ENCODE measurements around the gene RIMS4.

DNA sequence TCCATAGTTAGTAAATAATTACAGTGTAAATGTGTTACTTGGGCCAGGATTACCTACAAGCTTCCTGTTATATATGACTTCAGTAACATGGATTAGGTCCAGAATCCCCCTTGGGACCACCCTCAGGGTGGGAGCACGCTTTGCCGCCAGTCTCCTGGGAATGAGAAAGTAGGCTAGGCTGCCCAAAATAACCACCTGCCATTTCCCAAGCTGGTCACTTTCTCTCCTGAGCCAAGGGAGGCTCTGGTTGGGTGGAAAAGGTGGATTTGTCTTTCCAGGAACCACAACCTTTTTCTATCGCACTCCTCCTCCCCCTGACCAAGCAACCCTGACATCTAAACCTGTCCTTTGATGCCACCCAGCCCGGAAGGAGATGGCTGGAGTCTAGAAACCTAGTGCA lies 9.6 kb upstream of the RIMS4 start:
- TF ChIP-seq EZH2 (IDR thresholded peaks at IDR 0.05), result no peak
- no peak for TF ChIP-seq POLR2AphosphoS5 (IDR thresholded peaks at IDR 0.05; ENCODE audit: borderline replicate concordance, low read depth, low read length)
